HCT116 (cell line): Measurements from ENCODE around the gene BRD7. TPM values are rescaled to one million over a fixed set of nuclear protein-coding genes. Genes with fewer than 3 reads are reported as not detected.

Experiments used
- ATAC-seq: fragments of 200-7000 bp; cut with Tn5 transposase; 2 replicates; pipeline ENCODE4 v1.9.1; 2020; ENCODE audit warnings: mild to moderate bottlenecking, moderate library complexity
- BruUV-seq: library from RNA; stranded (reverse); fragments of 400-500 nt; replicated peaks from 2 replicates; lab custom pipeline; 2021; lab: Mats Ljungman, UMichigan
- CTCF ChIA-PET: fragments of 300-600 bp; sonication (Branson Sonifier 250); formaldehyde crosslinking; loops from one replicate; lab custom pipeline; 2021; ENCODE audit warnings: antibody characterized with exemption; lab: Charles Lee
- POLR2A ChIA-PET: fragments of 300-600, 350-600 bp; sonication (Branson Sonifier 250); formaldehyde crosslinking; loops from one replicate; lab custom pipeline; 2021; ENCODE audit warnings: antibody characterized with exemption; lab: Charles Lee
- RAD21 ChIA-PET, 2 experiments: fragments of 300-600 bp; sonication (Branson Sonifier 250); formaldehyde crosslinking; loops; one replicate each; lab custom pipeline; 2023; ENCODE audit warnings: low total read pairs in 2 of 2; ENCODE audit not compliant: uncharacterized antibody in 2 of 2, unreplicated experiment in 2 of 2, low non-redundant PET in 1 of 2; lab: Charles Lee
- DNase-seq: peaks from one replicate; pipeline ENCODE4 v3.0.0-alpha.2; 2010; ENCODE audit warnings: low read depth, low spot score
- H2AFZ ChIP-seq: fragments of 200-600 bp; shearing (Covaris generic), sonication (generic); 2 replicates; pipeline ENCODE4 v1.6.1; 2017; ENCODE audit warnings: low read depth, mixed run types, mixed read lengths, antibody characterized with exemption, low read length; ENCODE audit not compliant: poor library complexity, severe bottlenecking
- H3K27ac ChIP-seq: 2 replicates; pipeline ENCODE4 v1.5.1; 2012; ENCODE audit warnings: low read depth, low read length
- H3K27me3 ChIP-seq: fragments of 200-600 bp; sonication (generic); 2 replicates; pipeline ENCODE4 v1.6.1; 2016; ENCODE audit warnings: mixed run types, low read length, mixed read lengths; ENCODE audit not compliant: insufficient read depth
- H3K36me3 ChIP-seq, 2 experiments: fragments of 200-500 bp in 1 of 2; fragments of 200-600 bp in 1 of 2; sonication (Bioruptor generic) in 1 of 2; sonication (generic) in 1 of 2; 2 replicates each; pipeline versions ENCODE4 v1.5.1 to v1.6.1; 2014 to 2016; ENCODE audit warnings: low read length in 2 of 2, inconsistent platforms in 1 of 2, mixed read lengths in 1 of 2, mixed run types in 1 of 2; ENCODE audit not compliant: insufficient read depth in 2 of 2, control insufficient read depth in 1 of 2
- H3K4me1 ChIP-seq, 2 experiments: fragments of 200-600 bp in 1 of 2; sonication (generic) in 1 of 2; 2 replicates each; pipeline versions ENCODE4 v1.5.1 to v1.6.1; 2012 to 2017; ENCODE audit warnings: low read length in 2 of 2, inconsistent platforms in 1 of 2, mild to moderate bottlenecking in 1 of 2, mixed read lengths in 1 of 2, mixed run types in 1 of 2, moderate library complexity in 1 of 2; ENCODE audit not compliant: insufficient read depth in 2 of 2, control insufficient read depth in 1 of 2
- H3K4me2 ChIP-seq: fragments of 200-600 bp; sonication (generic); 2 replicates; pipeline ENCODE4 v1.6.1; 2017; ENCODE audit warnings: mixed run types, low read length, mixed read lengths
- H3K4me3 ChIP-seq, 2 experiments: fragments of 200-600 bp in 1 of 2; sonication (generic) in 1 of 2; replicated peaks in 1 of 2; 2 replicates each; pipeline ENCODE4 v1.5.1; 2011 to 2016; ENCODE audit warnings: low read length in 2 of 2, control low read depth in 1 of 2, low read depth in 1 of 2, mild to moderate bottlenecking in 1 of 2, mixed read lengths in 1 of 2, mixed run types in 1 of 2
- H3K79me2 ChIP-seq: fragments of 200-600 bp; sonication (generic); 2 replicates; pipeline ENCODE4 v1.6.1; 2017; ENCODE audit warnings: mild to moderate bottlenecking, mixed run types, low read length, moderate library complexity, mixed read lengths; ENCODE audit not compliant: insufficient read depth
- H3K9ac ChIP-seq: fragments of 200-600 bp; sonication (generic); 2 replicates; pipeline ENCODE4 v1.6.1; 2016; ENCODE audit warnings: low read length, mixed read lengths
- H3K9me2 ChIP-seq: fragments of 200-600 bp; sonication (generic), shearing (Covaris generic); 2 replicates; pipeline ENCODE4 v1.6.1; 2017; ENCODE audit warnings: mixed run types, mild to moderate bottlenecking, moderate library complexity; ENCODE audit not compliant: insufficient read depth
- H3K9me3 ChIP-seq, 2 experiments: fragments of 200-500 bp in 1 of 2; fragments of 200-600 bp in 1 of 2; sonication (Bioruptor generic) in 1 of 2; sonication (generic) in 1 of 2; 2 replicates each; pipeline ENCODE4 v1.6.1; 2014 to 2017; ENCODE audit warnings: low read length in 2 of 2, mixed read lengths in 2 of 2, inconsistent platforms in 1 of 2, low read depth in 1 of 2, mild to moderate bottlenecking in 1 of 2, mixed run types in 1 of 2, moderate library complexity in 1 of 2; ENCODE audit not compliant: control insufficient read depth in 1 of 2, insufficient read depth in 1 of 2
- H4K20me1 ChIP-seq: fragments of 200-600 bp; sonication (generic), shearing (Covaris generic); 2 replicates; pipeline ENCODE4 v1.6.1; 2017; ENCODE audit warnings: mixed run types, mild to moderate bottlenecking, moderate library complexity; ENCODE audit not compliant: insufficient read depth
- ATF3 ChIP-seq: IDR thresholded peaks from 2 replicates; pipeline ENCODE4 v1.6.1; 2012
- CBX3 ChIP-seq: IDR thresholded peaks from 2 replicates; pipeline ENCODE4 v1.6.1; 2012; ENCODE audit warnings: low read depth
- CEBPB ChIP-seq: IDR thresholded peaks from 2 replicates; pipeline ENCODE4 v1.6.1; 2012; ENCODE audit warnings: low read depth
- CTCF ChIP-seq, 3 experiments: fragments of 200-600 bp in 1 of 3; sonication (generic) in 1 of 3; IDR thresholded peaks in 2 of 3; conservative IDR thresholded peaks in 1 of 3; 2 replicates each; pipeline ENCODE4 v1.5.1; 2012 to 2017; ENCODE audit warnings: low read depth in 2 of 3, low read length in 2 of 3, antibody characterized with exemption in 1 of 3, borderline replicate concordance in 1 of 3, control low read depth in 1 of 3, mild to moderate bottlenecking in 1 of 3, mixed read lengths in 1 of 3, mixed run types in 1 of 3, moderate library complexity in 1 of 3; ENCODE audit not compliant: insufficient read depth in 1 of 3
- EGR1 ChIP-seq: IDR thresholded peaks from 2 replicates; pipeline ENCODE4 v1.6.1; 2012; ENCODE audit warnings: low read depth
- ELF1 ChIP-seq: IDR thresholded peaks from 2 replicates; pipeline ENCODE4 v1.6.1; 2012; ENCODE audit warnings: low read depth, borderline replicate concordance
- EZH2phosphoT487 ChIP-seq: fragments of 200-600 bp; IDR thresholded peaks from 2 replicates; pipeline ENCODE4 v1.6.1; 2018; ENCODE audit warnings: antibody characterized with exemption, borderline replicate concordance
- FOSL1 ChIP-seq: IDR thresholded peaks from 2 replicates; pipeline ENCODE4 v1.6.1; 2012; ENCODE audit warnings: low read depth
- RAD21 ChIP-seq: IDR thresholded peaks from 2 replicates; pipeline ENCODE4 v1.6.1; 2012; ENCODE audit warnings: low read depth, mild to moderate bottlenecking
- SP1 ChIP-seq: IDR thresholded peaks from 2 replicates; pipeline ENCODE4 v1.6.1; 2012; ENCODE audit warnings: low read depth
- SRF ChIP-seq: IDR thresholded peaks from 2 replicates; pipeline ENCODE4 v1.6.1; 2012; ENCODE audit warnings: low read depth
- YY1 ChIP-seq: IDR thresholded peaks from 2 replicates; pipeline ENCODE4 v1.6.1; 2011; ENCODE audit warnings: low read length, low read depth, moderate library complexity, mild to moderate bottlenecking; ENCODE audit not compliant: insufficient replicate concordance; ENCODE audit errors: extremely low read depth
- ZBTB33 ChIP-seq: IDR thresholded peaks from 2 replicates; pipeline ENCODE4 v1.6.1; 2011; ENCODE audit warnings: mild to moderate bottlenecking, low read length, moderate library complexity; ENCODE audit not compliant: insufficient replicate concordance; ENCODE audit errors: extremely low read depth
- ZFX ChIP-seq: fragments of 450-650 bp; IDR thresholded peaks from 2 replicates; pipeline ENCODE4 v1.6.1; 2017
- ZNF274 ChIP-seq: fragments of 200-500 bp; sonication (Bioruptor generic); IDR thresholded peaks from 2 replicates; pipeline ENCODE4 v1.6.1; 2014; ENCODE audit warnings: mild to moderate bottlenecking, low read depth, low read length, inconsistent platforms
- intact Hi-C: fragments of 100-400 bp; cut with micrococcal nuclease; formaldehyde crosslinking; loops from 2 replicates; pipeline ENCODE4 v1.10.0; 2022
- total RNA-seq: library from RNA; stranded (reverse); gene quantifications from one replicate; pipeline ENCODE4 v1.2.1, GENCODE V29; 2021; ENCODE audit not compliant: unreplicated experiment

BRD7 gene
- total RNA-seq, 1 experiment from 2014 or later: 85.4 TPM

- Histone ChIP-seq H3K36me3 (no peaks in the 10 kb centered on the region), H3K79me2 (0 out of 2 replicates have a peak, but pooled peaks cover 3% of the 10 kb centered on the region), H3K9me3 (no peaks in the 10 kb centered on the region), H4K20me1 (no peaks in the 10 kb centered on the region), H3K27me3 (no peaks in the 10 kb centered on the region), H2AFZ (no peak overlapping the region), H3K4me2 (no peak overlapping the region), H3K9ac (no peak overlapping the region), H3K4me1 (peaks cover 22 to 36% of the 10 kb centered on the region in 2 experiments), H3K27ac (no peak overlapping the region), H3K9me2 (no peaks in the 10 kb centered on the region), H3K4me3 (no peak overlapping the region)
- TF ChIP-seq RAD21 (no peak), ELF1 (no peak), ZFX (no peak), EZH2phosphoT487 (no peak), SRF (no peak), ZBTB33 (no peak), FOSL1 (no peak), CTCF (IDR thresholded peaks at IDR 0.05 in 2 of 3, conservative IDR thresholded peaks at IDR 0.05 in 1 of 3; ENCODE audit: borderline replicate concordance in 1 of 3, insufficient read depth in 1 of 3, low read depth in 2 of 3, low read length in 2 of 3) (no peak), CEBPB (no peak), CBX3 (no peak), ATF3 (no peak), SP1 (no peak), YY1 (no peak), EGR1 (no peak), ZNF274 (no peak)
- intact Hi-C loops: no loop called here
- no TSS peak for BruUV-seq
- ATAC-seq (no peak), DNase-seq (no peak)
- ChIA-PET RAD21 (no interaction called here), POLR2A (no interaction called here), CTCF (no interaction called here)
These were observed 100.4 kb downstream of the BRD7 start for GRCh38 chr16:50268352-50268751.
